H1 (cell line): Measurements from ENCODE around the gene NOS1AP. TPM values are rescaled to one million over a fixed set of nuclear protein-coding genes. Genes with fewer than 3 reads are reported as not detected.

Experiments
- CTCF ChIA-PET: fragments of 300-600 bp; sonication (Branson Sonifier 250); formaldehyde crosslinking; loops from one replicate; lab custom pipeline; 2021; ENCODE audit not compliant: partially characterized antibody; lab: Charles Lee
- POLR2A ChIA-PET: fragments of 300-600 bp; sonication (Branson Sonifier 250); formaldehyde crosslinking; loops from one replicate; lab custom pipeline; 2021; ENCODE audit warnings: inconsistent platforms; ENCODE audit not compliant: partially characterized antibody; lab: Charles Lee
- DNase-seq, 2 experiments: peaks; one replicate each; pipeline versions ENCODE4 v3.0.0 to v3.0.0-alpha.2; 2010 to 2022; ENCODE audit warnings: low spot score in 2 of 2, low read depth in 1 of 2, mixed read lengths in 1 of 2
- FAIRE-seq: peaks from 2 replicates; lab custom pipeline; 2011; peaks lifted over from hg19 to GRCh38; lab: Jason Lieb, UNC
- H2AFZ ChIP-seq: 2 replicates; pipeline ENCODE4 v1.8.1; 2012; ENCODE audit warnings: low read length, inconsistent platforms
- H2AK5ac ChIP-seq: 2 replicates; pipeline ENCODE4 v1.6.1; 2013; ENCODE audit warnings: low read depth, low read length
- H2BK120ac ChIP-seq: replicated peaks from 2 replicates; pipeline ENCODE3; 2013; ENCODE audit warnings: low read depth, low read length, inconsistent platforms
- H2BK12ac ChIP-seq: 2 replicates; pipeline ENCODE4 v1.6.1; 2013; ENCODE audit warnings: low read depth, low read length
- H2BK15ac ChIP-seq: 2 replicates; pipeline ENCODE4 v1.6.1; 2013; ENCODE audit warnings: low read length
- H2BK20ac ChIP-seq: 2 replicates; pipeline ENCODE4 v1.6.1; 2013; ENCODE audit warnings: low read length
- H2BK5ac ChIP-seq: 2 replicates; pipeline ENCODE4 v1.6.1; 2013; ENCODE audit warnings: low read depth, low read length
- H3K14ac ChIP-seq: 2 replicates; pipeline ENCODE4 v1.6.1; 2013; ENCODE audit warnings: inconsistent platforms; ENCODE audit not compliant: insufficient read length
- H3K18ac ChIP-seq: 2 replicates; pipeline ENCODE4 v1.6.1; 2013; ENCODE audit warnings: low read length; ENCODE audit errors: extremely low read depth
- H3K23ac ChIP-seq: 2 replicates; pipeline ENCODE4 v1.6.1; 2013; ENCODE audit warnings: inconsistent platforms; ENCODE audit not compliant: insufficient read length
- H3K23me2 ChIP-seq: 2 replicates; pipeline ENCODE4 v1.6.1; 2013; ENCODE audit warnings: low read depth, low read length
- H3K27ac ChIP-seq: 2 replicates; pipeline ENCODE4 v1.6.1; 2011; ENCODE audit warnings: low read depth, low read length, inconsistent platforms
- H3K27me3 ChIP-seq, 4 experiments: replicated peaks in 1 of 4; 1 replicate in 1 of 4; 2 replicates in 3 of 4; pipeline versions ENCODE4 v1.6.1 to v1.8.1; 2011 to 2013; ENCODE audit warnings: low read length in 3 of 4, mild to moderate bottlenecking in 3 of 4, inconsistent platforms in 2 of 4, mixed read lengths in 2 of 4, moderate library complexity in 1 of 4; ENCODE audit not compliant: control insufficient read depth in 3 of 4, insufficient read depth in 3 of 4; ENCODE audit errors: extremely low read depth in 1 of 4
- H3K36me3 ChIP-seq, 4 experiments: 2 replicates each; pipeline versions ENCODE4 v1.6.1 to v1.8.1; 2011 to 2013; ENCODE audit warnings: mild to moderate bottlenecking in 4 of 4, low read length in 3 of 4, moderate library complexity in 2 of 4, control low read depth in 1 of 4, inconsistent platforms in 1 of 4; ENCODE audit not compliant: insufficient read depth in 4 of 4, control insufficient read depth in 2 of 4
- H3K4ac ChIP-seq: replicated peaks from 2 replicates; pipeline ENCODE3; 2013; ENCODE audit warnings: low read length, low read depth, mixed read lengths, inconsistent platforms; ENCODE audit not compliant: insufficient read length
- H3K4me1 ChIP-seq, 4 experiments: replicated peaks in 1 of 4; 1 replicate in 1 of 4; 2 replicates in 3 of 4; pipeline versions ENCODE4 v1.6.1 to v1.8.1; 2011 to 2013; ENCODE audit warnings: low read length in 3 of 4, inconsistent platforms in 2 of 4, mixed read lengths in 1 of 4; ENCODE audit not compliant: insufficient read depth in 4 of 4, control insufficient read depth in 3 of 4
- H3K4me2 ChIP-seq, 2 experiments: 2 replicates each; pipeline versions ENCODE4 v1.6.1 to v1.8.1; 2011 to 2013; ENCODE audit warnings: low read depth in 2 of 2, low read length in 2 of 2, control low read depth in 1 of 2, inconsistent platforms in 1 of 2, mild to moderate bottlenecking in 1 of 2; ENCODE audit not compliant: insufficient read depth in 1 of 2
- H3K4me3 ChIP-seq, 4 experiments: fragments of 200-600, 300-600 bp in 1 of 4; sonication (generic), shearing (Covaris generic), sonication (Bioruptor Twin) in 1 of 4; 2 replicates each; pipeline versions ENCODE4 v1.5.1 to v1.8.1; 2011 to 2016; ENCODE audit warnings: low read length in 4 of 4, low read depth in 3 of 4, control low read depth in 2 of 4, inconsistent platforms in 2 of 4, mild to moderate bottlenecking in 2 of 4, mixed read lengths in 1 of 4, moderate library complexity in 1 of 4; ENCODE audit not compliant: insufficient read depth in 2 of 4; ENCODE audit errors: extremely low read depth in 1 of 4
- H3K56ac ChIP-seq: replicated peaks from 2 replicates; pipeline ENCODE3; 2013; ENCODE audit warnings: low read depth, mild to moderate bottlenecking, mixed read lengths, low read length, inconsistent platforms; ENCODE audit not compliant: insufficient read length
- H3K79me1 ChIP-seq: 2 replicates; pipeline ENCODE4 v1.6.1; 2013; ENCODE audit warnings: low read depth, low read length, control low read depth
- H3K79me2 ChIP-seq, 2 experiments: 2 replicates each; pipeline versions ENCODE4 v1.6.1 to v1.8.1; 2012 to 2013; ENCODE audit warnings: low read length in 2 of 2, mild to moderate bottlenecking in 2 of 2, inconsistent platforms in 1 of 2; ENCODE audit not compliant: insufficient read depth in 2 of 2, control insufficient read depth in 1 of 2
- H3K9ac ChIP-seq, 4 experiments: replicated peaks in 1 of 4; 1 replicate in 1 of 4; 2 replicates in 3 of 4; pipeline versions ENCODE4 v1.6.1 to v1.8.1; 2011 to 2013; ENCODE audit warnings: low read depth in 3 of 4, low read length in 3 of 4, control low read depth in 2 of 4, mild to moderate bottlenecking in 2 of 4, moderate library complexity in 2 of 4, inconsistent platforms in 1 of 4; ENCODE audit errors: extremely low read depth in 1 of 4
- H3K9me3 ChIP-seq, 2 experiments: 2 replicates each; pipeline versions ENCODE4 v1.6.1 to v1.8.1; 2012 to 2013; ENCODE audit warnings: mild to moderate bottlenecking in 2 of 2, moderate library complexity in 2 of 2, control low read depth in 1 of 2, inconsistent platforms in 1 of 2, low read depth in 1 of 2, low read length in 1 of 2, mixed read lengths in 1 of 2; ENCODE audit not compliant: insufficient read depth in 2 of 2
- H4K20me1 ChIP-seq, 2 experiments: replicated peaks in 1 of 2; 2 replicates each; pipeline versions ENCODE3 to v1.8.1; 2011 to 2013; ENCODE audit warnings: inconsistent platforms in 2 of 2, low read length in 2 of 2, mild to moderate bottlenecking in 1 of 2; ENCODE audit not compliant: insufficient read depth in 2 of 2, control insufficient read depth in 1 of 2
- H4K5ac ChIP-seq: 2 replicates; pipeline ENCODE4 v1.6.1; 2013; ENCODE audit warnings: low read length, low read depth, mixed read lengths, inconsistent platforms; ENCODE audit not compliant: insufficient read length
- H4K8ac ChIP-seq: 2 replicates; pipeline ENCODE4 v1.8.0; 2013; ENCODE audit warnings: mild to moderate bottlenecking, moderate library complexity, low read length, inconsistent platforms; ENCODE audit not compliant: insufficient read depth; ENCODE audit errors: extremely low read depth
- H4K91ac ChIP-seq: replicated peaks from 2 replicates; pipeline ENCODE3; 2013; ENCODE audit warnings: low read length, mixed read lengths, inconsistent platforms; ENCODE audit not compliant: insufficient read length
- CBX5 ChIP-seq: fragments of 300-800, 300-1000 bp; sonication (generic); IDR thresholded peaks from 2 replicates; pipeline ENCODE4 v1.7.1; 2016; ENCODE audit warnings: antibody characterized with exemption, low read length, low read depth
- CHD1 ChIP-seq: IDR thresholded peaks from 2 replicates; pipeline ENCODE4 v1.6.1; 2012; ENCODE audit warnings: low read depth, low read length, improper control_type of control experiment
- CHD2 ChIP-seq: IDR thresholded peaks from 2 replicates; pipeline ENCODE4 v1.6.1; 2012; ENCODE audit warnings: low read length, improper control_type of control experiment
- EGR1 ChIP-seq: IDR thresholded peaks from 2 replicates; pipeline ENCODE4 v1.6.1; 2011; ENCODE audit warnings: low read depth, low read length, borderline replicate concordance
- FOSL1 ChIP-seq: IDR thresholded peaks from 2 replicates; pipeline ENCODE4 v1.6.1; 2011; ENCODE audit warnings: mild to moderate bottlenecking, low read depth, low read length, moderate library complexity; ENCODE audit not compliant: insufficient read depth
- GABPA ChIP-seq: IDR thresholded peaks from 2 replicates; pipeline ENCODE4 v1.6.1; 2011; ENCODE audit warnings: mild to moderate bottlenecking, low read length, moderate library complexity, borderline replicate concordance; ENCODE audit not compliant: insufficient read depth
- GTF2F1 ChIP-seq: IDR thresholded peaks from 2 replicates; pipeline ENCODE4 v1.6.1; 2012; ENCODE audit warnings: low read depth, low read length, improper control_type of control experiment, borderline replicate concordance
- KDM5A ChIP-seq: fragments of 200-600 bp; IDR thresholded peaks from 2 replicates; pipeline ENCODE4 v1.7.1; 2012; ENCODE audit warnings: mild to moderate bottlenecking, low read length, inconsistent platforms, mixed read lengths
- NRF1 ChIP-seq: IDR thresholded peaks from 2 replicates; pipeline ENCODE4 v1.6.1; 2011; ENCODE audit warnings: mild to moderate bottlenecking, low read depth, low read length, improper control_type of control experiment
- PHF8 ChIP-seq: fragments of 200-600 bp; sonication (generic); conservative IDR thresholded peaks from 2 replicates; pipeline ENCODE4 v1.7.1; 2012; ENCODE audit warnings: low read depth, mild to moderate bottlenecking, inconsistent platforms, low read length, moderate library complexity
- RAD21 ChIP-seq, 2 experiments: IDR thresholded peaks in 1 of 2; conservative IDR thresholded peaks in 1 of 2; 2 replicates each; pipeline ENCODE4 v1.6.1; 2011; ENCODE audit warnings: low read depth in 2 of 2, low read length in 2 of 2, improper control_type of control experiment in 1 of 2, inconsistent platforms in 1 of 2, mild to moderate bottlenecking in 1 of 2, moderate library complexity in 1 of 2
- SP2 ChIP-seq: IDR thresholded peaks from 2 replicates; pipeline ENCODE4 v1.6.1; 2012; ENCODE audit warnings: mild to moderate bottlenecking, low read length, inconsistent platforms
- SRF ChIP-seq: IDR thresholded peaks from 2 replicates; pipeline ENCODE4 v1.6.1; 2011; ENCODE audit warnings: mild to moderate bottlenecking, low read depth, low read length, moderate library complexity
- YY1 ChIP-seq: IDR thresholded peaks from 2 replicates; pipeline ENCODE4 v1.6.1; 2011; ENCODE audit warnings: low read depth, mild to moderate bottlenecking, low read length
- WGBS, 2 experiments: shearing (Covaris generic) in 1 of 2; methylation state at CpG; one replicate each; pipeline versions ENCODE4 v1.1.6 to v1.1.7; 2013 to 2015; ENCODE audit warnings: low lambda C conversion rate in 2 of 2, mixed read lengths in 2 of 2, inconsistent platforms in 1 of 2, low coverage in 1 of 2, missing lambda C conversion rate in 1 of 2; ENCODE audit not compliant: insufficient replicate concordance in 2 of 2, insufficient coverage in 1 of 2, insufficient read length in 1 of 2; ENCODE audit errors: extremely low coverage in 1 of 2, missing lambda C conversion rate in 1 of 2; 5-methylcytosine and 5-hydroxymethylcytosine counted together
- polyA plus RNA-seq, 7 experiments: library from polyadenylated mRNA; depleted of rRNA in 3 of 7; stranded (reverse) in 5 of 7; unstranded in 2 of 7; fragments of >200 nt in 5 of 7; fragments of 200-250 nt in 2 of 7; gene quantifications; 1 replicate in 5 of 7; 2 replicates in 1 of 7; 4 replicates in 1 of 7; pipeline versions ENCODE4 v1.2.1 to v1.2.3, GENCODE V29; 2011 to 2013; ENCODE audit warnings: missing spikeins in 2 of 7, mixed read lengths in 2 of 7
- total RNA-seq: library from RNA; stranded (reverse); fragmentation: NEBNext Ultra II Directional; extraction: Animal tissue kit (Norgen Biotek cat#: 25700); gene quantifications from 2 replicates; pipeline ENCODE4 v1.2.1, GENCODE V29; 2021

The NOS1AP gene
- total and polyA plus RNA-seq, 2 of the 8 experiments (the other 6 are each of a cell fraction or from before 2014, with no cell fraction given): 2.4 to 12.1 TPM

DNA sequence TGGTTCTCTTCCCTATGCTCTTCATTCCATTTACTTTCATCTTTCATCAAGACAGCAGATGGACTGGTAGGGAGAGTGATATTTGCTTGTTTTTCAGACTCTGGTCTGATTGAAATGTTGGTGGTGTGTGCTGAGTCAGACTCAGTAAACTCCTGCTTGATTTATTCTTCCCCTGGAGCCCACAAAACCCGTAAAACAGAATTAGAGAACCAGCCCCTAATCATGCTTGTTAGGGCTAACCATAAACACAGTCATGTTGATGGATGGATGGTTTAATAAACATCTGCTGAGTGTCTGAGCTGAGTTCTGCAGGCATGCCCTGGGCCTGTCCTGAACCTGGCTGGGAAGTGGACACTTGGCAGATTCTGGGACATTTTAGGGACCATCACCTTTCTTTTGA, 24.8 kb downstream of the NOS1AP start:
- peak overlapping the region; percentile 18 for H4K91ac ChIP-seq
- H3K27ac ChIP-seq: no peak overlapping the region
- H3K9me3 ChIP-seq: no peaks in the 10 kb centered on the region
- TF ChIP-seq FOSL1 (no peak), CHD2 (no peak), CBX5 (no peak), YY1 (no peak), GABPA (no peak), GTF2F1 (no peak), KDM5A (no peak), NRF1 (no peak), EGR1 (no peak), CHD1 (no peak), SRF (no peak), RAD21 (IDR thresholded peaks at IDR 0.05 in 1 of 2, conservative IDR thresholded peaks at IDR 0.05 in 1 of 2; ENCODE audit: low read depth in 2 of 2, low read length in 2 of 2) (no peak), PHF8 (no peak), SP2 (no peak)

More for the DNA sequence above, 24.8 kb downstream of the NOS1AP start:
- H2BK120ac ChIP-seq: no peak overlapping the region
- H2AFZ ChIP-seq: no peak overlapping the region
- H2AK5ac ChIP-seq: peak overlapping the region; percentile 75; the same call in 1 of the 2 replicates
- H3K27me3 ChIP-seq: peaks cover 0 to 5% (median 2%) of the 10 kb centered on the region in 4 experiments; a peak in 4 of 7 replicates
- DNase-seq (no peak), FAIRE-seq (no peak)
- H3K79me1 ChIP-seq: no peaks in the 10 kb centered on the region; the same call in 1 of the 2 replicates
- H3K4ac ChIP-seq: peak overlapping the region; percentile 75
- CTCF ChIA-PET: interaction anchor here (0.9 kb wide), 1 partner anchor 17 kb away, joined by 3 read pairs; no protein-coding TSS in a partner anchor
- no peak overlapping the region for H3K56ac ChIP-seq
- H4K5ac ChIP-seq: no peak overlapping the region
- WGBS, 2 experiments: 100% methylated on average over 1 of the region's 1 CpG; no CpG with 5 or more reads in 1 of the 2 experiments
- H3K23ac ChIP-seq: no peak overlapping the region
- POLR2A ChIA-PET: interaction anchor here (1.3 kb wide), 1 partner anchor 9 kb away, joined by 6 read pairs; no protein-coding TSS in a partner anchor
- H3K79me2 ChIP-seq: peaks cover 0 to 51% of the 10 kb centered on the region in 2 experiments; a peak in 3 of 4 replicates
- H4K8ac ChIP-seq: no peak overlapping the region
- no peaks in the 10 kb centered on the region for H3K36me3 ChIP-seq
- no peak overlapping the region for H2BK20ac ChIP-seq
- H4K20me1 ChIP-seq: peaks cover 5 to 8% of the 10 kb centered on the region in 2 experiments
- H3K23me2 ChIP-seq: no peaks in the 10 kb centered on the region; the same call in 1 of the 2 replicates
- H2BK12ac ChIP-seq: peak overlapping the region; percentile 78; the same call in 1 of the 2 replicates
- H3K4me2 ChIP-seq: no peak overlapping the region
- H3K18ac ChIP-seq: peak overlapping the region; percentile 15; the same call in 1 of the 2 replicates
- H2BK5ac ChIP-seq: 0 out of 2 replicates have a peak overlapping the region, but pooled peaks have one; percentile 6
- no peak overlapping the region for H3K14ac ChIP-seq
- no peak overlapping the region for H2BK15ac ChIP-seq
- H3K4me3 ChIP-seq: no peak overlapping the region
- no peak overlapping the region for H3K9ac ChIP-seq
- peaks cover 4 to 17% (median 11%) of the 10 kb centered on the region in 4 experiments; a peak in 5 of 7 replicates for H3K4me1 ChIP-seq
